ENCODE measurements around the gene P2RY12. TPM values are rescaled to one million over a fixed set of nuclear protein-coding genes. Genes with fewer than 3 reads are reported as not detected.

The P2RY12 gene
- total RNA-seq, 1 donor from 2014 or later: not detected

- Mint-ChIP-seq H3K27ac (no peak overlapping the region), H3K4me3 (no peak overlapping the region), H3K4me1 (peaks cover 7% of the 10 kb centered on the region), H3K27me3 (ENCODE audit: low read depth) (no peaks in the 10 kb centered on the region), H3K36me3 (peaks cover 14% of the 10 kb centered on the region), H3K9me3 (peaks cover 3% of the 10 kb centered on the region)
- no peak for DNase-seq (ENCODE audit: low spot score in 2 of 2, unreplicated experiment in 2 of 2)
- TF ChIP-seq CTCF (IDR thresholded peaks at IDR 0.05; ENCODE audit: unreplicated experiment): peak; percentile 17
Observed at GRCh38 chr3:151426341-151426657, 41.7 kb upstream of the P2RY12 start.

- no peak overlapping the region for H3K4me3 Mint-ChIP-seq
- peaks cover 14% of the 10 kb centered on the region for H3K36me3 Mint-ChIP-seq
- no peak for DNase-seq (ENCODE audit: low spot score in 2 of 2, unreplicated experiment in 2 of 2)
- H3K27ac Mint-ChIP-seq: no peak overlapping the region
- no peaks in the 10 kb centered on the region for H3K27me3 Mint-ChIP-seq (ENCODE audit: low read depth)
- peaks cover 3% of the 10 kb centered on the region for H3K9me3 Mint-ChIP-seq
- peaks cover 7% of the 10 kb centered on the region for H3K4me1 Mint-ChIP-seq
- peak; percentile 43 for TF ChIP-seq CTCF (IDR thresholded peaks at IDR 0.05; ENCODE audit: unreplicated experiment)
Observed at GRCh38 chr3:151425627-151426340, 41.2 kb upstream of the P2RY12 start.

GRCh38 chr3:151423091-151423490, 38.5 kb upstream of the P2RY12 start:
- TF ChIP-seq CTCF (IDR thresholded peaks at IDR 0.05; ENCODE audit: unreplicated experiment): no peak

GRCh38 chr3:151421938-151422337, 37.4 kb upstream of the P2RY12 start:
- H3K27me3 Mint-ChIP-seq (ENCODE audit: low read depth): no peaks in the 10 kb centered on the region
- H3K9me3 Mint-ChIP-seq: no peaks in the 10 kb centered on the region
- H3K36me3 Mint-ChIP-seq: peaks cover 22% of the 10 kb centered on the region
- peaks cover 10% of the 10 kb centered on the region for H3K4me1 Mint-ChIP-seq
- no peak for DNase-seq (ENCODE audit: low spot score in 2 of 2, unreplicated experiment in 2 of 2)
- no peak overlapping the region for H3K4me3 Mint-ChIP-seq
- TF ChIP-seq CTCF (IDR thresholded peaks at IDR 0.05; ENCODE audit: unreplicated experiment): no peak
- no peak overlapping the region for H3K27ac Mint-ChIP-seq

More at GRCh38 chr3:151423091-151423490, 38.5 kb upstream of the P2RY12 start:
- Mint-ChIP-seq H3K27me3 (ENCODE audit: low read depth) (no peaks in the 10 kb centered on the region), H3K4me3 (no peak overlapping the region), H3K27ac (no peak overlapping the region), H3K4me1 (peaks cover 10% of the 10 kb centered on the region), H3K9me3 (no peaks in the 10 kb centered on the region), H3K36me3 (peaks cover 19% of the 10 kb centered on the region)
- no peak for DNase-seq (ENCODE audit: low spot score in 2 of 2, unreplicated experiment in 2 of 2)

GRCh38 chr3:151419806-151420205, 35.3 kb upstream of the P2RY12 start:
- Mint-ChIP-seq H3K4me3 (no peak overlapping the region), H3K27ac (no peak overlapping the region), H3K4me1 (peaks cover 5% of the 10 kb centered on the region)

More at GRCh38 chr3:151419806-151420205, 35.3 kb upstream of the P2RY12 start:
- no peak for TF ChIP-seq CTCF (IDR thresholded peaks at IDR 0.05; ENCODE audit: unreplicated experiment)
- H3K27me3 Mint-ChIP-seq (ENCODE audit: low read depth): no peaks in the 10 kb centered on the region
- peaks cover 22% of the 10 kb centered on the region for H3K36me3 Mint-ChIP-seq
- no peaks in the 10 kb centered on the region for H3K9me3 Mint-ChIP-seq
- DNase-seq (ENCODE audit: low spot score in 2 of 2, unreplicated experiment in 2 of 2): no peak

Measured in mesothelial cell of epicardium (in vitro differentiated cells).